ENCODE data around the gene SLC6A1.

SLC6A1 gene

GRCh38 chr3:10968401-10968800 lies 24.1 kb upstream of the SLC6A1 start:
- H3K4me3 ChIP-seq (ENCODE audit: low read depth, low read length): no peak overlapping the region
- no peak for DNase-seq (ENCODE audit: low read depth)

- H3K4me3 ChIP-seq (ENCODE audit: low read depth, low read length): no peak overlapping the region
- no peak for DNase-seq (ENCODE audit: low read depth)
These were observed 22.1 kb upstream of the SLC6A1 start for GRCh38 chr3:10970306-10970960.

GRCh38 chr3:10972072-10972782 lies 20.3 kb upstream of the SLC6A1 start:
- no peak for DNase-seq (ENCODE audit: low read depth)
- no peak overlapping the region for H3K4me3 ChIP-seq (ENCODE audit: low read depth, low read length)

- no peak for DNase-seq (ENCODE audit: low read depth)
- H3K4me3 ChIP-seq (ENCODE audit: low read depth, low read length): no peak overlapping the region
These were observed 19.4 kb upstream of the SLC6A1 start for GRCh38 chr3:10973046-10973595.

- no peak for DNase-seq (ENCODE audit: low read depth)
- H3K4me3 ChIP-seq (ENCODE audit: low read depth, low read length): no peak overlapping the region
These were observed 18.4 kb upstream of the SLC6A1 start for GRCh38 chr3:10974131-10974530.

- DNase-seq (ENCODE audit: low read depth): no peak
- H3K4me3 ChIP-seq (ENCODE audit: low read depth, low read length): no peak overlapping the region
These were observed 17.7 kb upstream of the SLC6A1 start for GRCh38 chr3:10974746-10975375.

GRCh38 chr3:10975695-10976234 lies 16.8 kb upstream of the SLC6A1 start:
- H3K4me3 ChIP-seq (ENCODE audit: low read depth, low read length): no peak overlapping the region
- DNase-seq (ENCODE audit: low read depth): no peak

GRCh38 chr3:10976770-10977169 lies 15.8 kb upstream of the SLC6A1 start:
- no peak overlapping the region for H3K4me3 ChIP-seq (ENCODE audit: low read depth, low read length)
- DNase-seq (ENCODE audit: low read depth): no peak

- peak; percentile 4 for DNase-seq (ENCODE audit: low read depth)
- H3K4me3 ChIP-seq (ENCODE audit: low read depth, low read length): no peak overlapping the region
These were observed 14.5 kb upstream of the SLC6A1 start for GRCh38 chr3:10977892-10978510.

- no peak overlapping the region for H3K4me3 ChIP-seq (ENCODE audit: low read depth, low read length)
- DNase-seq (ENCODE audit: low read depth): no peak
These were observed 13.6 kb upstream of the SLC6A1 start for GRCh38 chr3:10978956-10979355.

- no peak overlapping the region for H3K4me3 ChIP-seq (ENCODE audit: low read depth, low read length)
- no peak for DNase-seq (ENCODE audit: low read depth)
These were observed 12.2 kb upstream of the SLC6A1 start for GRCh38 chr3:10980312-10980711.

GRCh38 chr3:10981031-10981430 lies 11.5 kb upstream of the SLC6A1 start:
- H3K4me3 ChIP-seq (ENCODE audit: low read depth, low read length): no peak overlapping the region
- DNase-seq (ENCODE audit: low read depth): no peak

- H3K4me3 ChIP-seq (ENCODE audit: low read depth, low read length): no peak overlapping the region
- DNase-seq (ENCODE audit: low read depth): no peak
These were observed 10.6 kb upstream of the SLC6A1 start for GRCh38 chr3:10981961-10982360.

- no peak overlapping the region for H3K4me3 ChIP-seq (ENCODE audit: low read depth, low read length)
- no peak for DNase-seq (ENCODE audit: low read depth)
These were observed 9.8 kb upstream of the SLC6A1 start for GRCh38 chr3:10982782-10983181.

- no peak overlapping the region for H3K4me3 ChIP-seq (ENCODE audit: low read depth, low read length)
- no peak for DNase-seq (ENCODE audit: low read depth)
These were observed 9.2 kb upstream of the SLC6A1 start for GRCh38 chr3:10983219-10983916.

GRCh38 chr3:10984371-10984896 lies 8.1 kb upstream of the SLC6A1 start:
- DNase-seq (ENCODE audit: low read depth): no peak
- H3K4me3 ChIP-seq (ENCODE audit: low read depth, low read length): no peak overlapping the region

- DNase-seq (ENCODE audit: low read depth): no peak
- no peak overlapping the region for H3K4me3 ChIP-seq (ENCODE audit: low read depth, low read length)
These were observed 7.4 kb upstream of the SLC6A1 start for GRCh38 chr3:10985181-10985580.

- no peak overlapping the region for H3K4me3 ChIP-seq (ENCODE audit: low read depth, low read length)
- DNase-seq (ENCODE audit: low read depth): no peak
These were observed 6.0 kb upstream of the SLC6A1 start for GRCh38 chr3:10986592-10986991.
